Hepatocyte (in vitro differentiated cells): ENCODE measurements around the gene HBG1. TPM values are rescaled to one million over a fixed set of nuclear protein-coding genes. Genes with fewer than 3 reads are reported as not detected.

Experiments used
- DNase-seq: peaks from one replicate; pipeline ENCODE4 v3.0.0-alpha.2; 2016; ENCODE audit warnings: low spot score
- H2AFZ ChIP-seq: fragments of 200-600 bp; sonication (generic); 2 replicates; pipeline ENCODE4 v1.6.0; 2016; ENCODE audit warnings: antibody characterized with exemption, mild to moderate bottlenecking
- H3K27ac ChIP-seq: fragments of 200-600 bp; sonication (generic); 2 replicates; pipeline ENCODE4 v1.5.1; 2016; ENCODE audit warnings: mild to moderate bottlenecking
- H3K27me3 ChIP-seq: fragments of 200-600 bp; sonication (generic); 2 replicates; pipeline ENCODE4 v1.6.1; 2016
- H3K36me3 ChIP-seq: fragments of 200-600 bp; sonication (generic); replicated peaks from 2 replicates; pipeline ENCODE4 v1.5.1; 2016; ENCODE audit warnings: low read depth; ENCODE audit not compliant: insufficient read depth
- H3K4me1 ChIP-seq: fragments of 200-600 bp; sonication (generic); 2 replicates; pipeline ENCODE4 v1.5.1; 2016; ENCODE audit warnings: mild to moderate bottlenecking, moderate library complexity; ENCODE audit not compliant: insufficient read depth
- H3K4me2 ChIP-seq: fragments of 200-600 bp; sonication (generic); 2 replicates; pipeline ENCODE4 v1.6.0; 2016
- H3K4me3 ChIP-seq: fragments of 200-600 bp; sonication (generic); 2 replicates; pipeline ENCODE4 v1.5.1; 2016; ENCODE audit warnings: mild to moderate bottlenecking
- H3K79me2 ChIP-seq: fragments of 200-600 bp; sonication (generic); 2 replicates; pipeline ENCODE4 v1.6.0; 2017; ENCODE audit warnings: mild to moderate bottlenecking
- H3K9me2 ChIP-seq: fragments of 200-600 bp; sonication (generic); replicated peaks from 2 replicates; pipeline ENCODE4 v1.6.0; 2017; ENCODE audit warnings: mild to moderate bottlenecking; ENCODE audit not compliant: insufficient read depth
- H3K9me3 ChIP-seq: fragments of 200-600 bp; sonication (generic); 2 replicates; pipeline ENCODE4 v1.5.1; 2016; ENCODE audit warnings: low read depth, mild to moderate bottlenecking
- H4K20me1 ChIP-seq: fragments of 200-600 bp; sonication (generic); 2 replicates; pipeline ENCODE4 v1.6.0; 2016; ENCODE audit warnings: mild to moderate bottlenecking; ENCODE audit not compliant: insufficient read depth, poor library complexity, severe bottlenecking
- CTCF ChIP-seq: fragments of 200-600 bp; sonication (generic); IDR thresholded peaks from 2 replicates; pipeline ENCODE4 v1.5.1; 2016; ENCODE audit warnings: antibody characterized with exemption, mild to moderate bottlenecking; ENCODE audit not compliant: poor library complexity
- EZH2 ChIP-seq: fragments of 200-600 bp; sonication (generic); IDR thresholded peaks from 2 replicates; pipeline ENCODE4 v1.6.1; 2016; ENCODE audit warnings: antibody characterized with exemption, mild to moderate bottlenecking, borderline replicate concordance
- EZH2phosphoT487 ChIP-seq: fragments of 200-600 bp; sonication (generic); IDR thresholded peaks from one replicate; pipeline ENCODE4 v1.6.1; 2018; ENCODE audit warnings: antibody characterized with exemption, mild to moderate bottlenecking, low read depth, moderate library complexity; ENCODE audit not compliant: unreplicated experiment, severe bottlenecking
- WGBS: methylation state at CpG from one replicate; pipeline ENCODE4 v1.1.6; 2016; ENCODE audit warnings: low lambda C conversion rate; ENCODE audit errors: missing lambda C conversion rate; 5-methylcytosine and 5-hydroxymethylcytosine counted together
- polyA plus RNA-seq: library from polyadenylated mRNA; unstranded; fragments of >200 nt; fragmentation: Nextera tagmentation; extraction: Ambion mirVana; gene quantifications from 2 replicates; pipeline ENCODE4 v1.2.1, GENCODE V29; 2016
- total RNA-seq: library from RNA; depleted of rRNA; stranded (reverse); fragments of >200 nt; gene quantifications from 2 replicates; pipeline ENCODE4 v1.2.3, GENCODE V29; 2014

The HBG1 gene
- total and polyA plus RNA-seq, 2 experiments from 2014 or later, result not detected

DNA sequence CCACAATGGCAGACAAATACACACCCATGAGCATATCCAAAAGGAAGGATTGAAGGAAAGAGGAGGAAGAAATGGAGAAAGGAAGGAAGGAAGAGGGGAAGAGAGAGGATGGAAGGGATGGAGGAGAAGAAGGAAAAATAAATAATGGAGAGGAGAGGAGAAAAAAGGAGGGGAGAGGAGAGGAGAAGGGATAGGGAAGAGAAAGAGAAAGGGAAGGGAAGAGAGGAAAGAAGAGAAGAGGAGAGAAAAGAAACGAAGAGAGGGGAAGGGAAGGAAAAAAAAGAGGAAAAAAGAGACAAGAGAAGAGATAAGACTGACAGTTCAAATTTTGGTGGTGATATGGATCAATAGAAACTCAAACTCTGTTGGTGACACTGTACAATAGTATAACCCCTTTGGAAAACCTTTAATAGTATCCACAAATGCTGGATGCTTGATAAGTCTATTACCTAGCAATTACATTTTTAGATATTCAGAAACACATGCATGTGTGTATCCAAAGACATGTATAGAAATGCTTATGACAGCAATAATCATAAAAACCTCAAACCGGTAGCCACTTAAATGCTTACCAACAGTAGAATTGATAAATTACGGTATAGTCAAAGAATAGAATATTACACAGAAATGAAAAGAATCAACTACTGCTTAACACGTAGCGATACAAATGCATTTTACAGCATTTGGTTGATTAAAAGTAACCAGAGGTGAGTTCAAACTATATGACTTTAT lies 14.1 kb downstream of the HBG1 start:
- no peak overlapping the region for H3K4me3 ChIP-seq
- H3K9me3 ChIP-seq, result no peaks in the 10 kb centered on the region
- H3K4me2 ChIP-seq, result no peak overlapping the region
- no peaks in the 10 kb centered on the region for H3K27me3 ChIP-seq
- no peak overlapping the region for H3K27ac ChIP-seq
- no peaks in the 10 kb centered on the region for H3K4me1 ChIP-seq
- WGBS, result 96% methylated on average over 5 of the region's 5 CpGs
- no peaks in the 10 kb centered on the region for H3K36me3 ChIP-seq
- no peak for DNase-seq
- no peaks in the 10 kb centered on the region for H4K20me1 ChIP-seq
- H3K79me2 ChIP-seq, result no peaks in the 10 kb centered on the region
- H3K9me2 ChIP-seq, result no peaks in the 10 kb centered on the region
- no peak overlapping the region for H2AFZ ChIP-seq
- TF ChIP-seq EZH2phosphoT487, result no peak

DNA sequence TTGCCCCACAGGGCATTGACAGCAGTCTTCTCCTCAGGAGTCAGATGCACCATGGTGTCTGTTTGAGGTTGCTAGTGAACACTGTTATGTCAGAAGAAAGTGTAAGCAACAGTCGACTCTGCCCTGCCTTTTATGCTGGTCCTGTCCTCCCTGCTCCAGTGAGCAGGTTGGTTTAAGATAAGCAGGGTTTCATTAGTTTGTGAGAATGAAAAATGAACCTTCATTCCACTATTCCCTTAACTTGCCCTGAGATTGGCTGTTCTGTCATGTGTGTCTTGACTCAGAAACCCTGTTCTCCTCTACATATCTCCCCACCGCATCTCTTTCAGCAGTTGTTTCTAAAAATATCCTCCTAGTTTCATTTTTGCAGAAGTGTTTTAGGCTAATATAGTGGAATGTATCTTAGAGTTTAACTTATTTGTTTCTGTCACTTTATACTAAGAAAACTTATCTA lies 15.2 kb downstream of the HBG1 start, which contains the start of gene HBD:
Gene HBD, minus strand, starts transcription at position 103 of the 454 bp plus-strand sequence. Its CDS starts 50 bp downstream, at position 53.
- H3K79me2 ChIP-seq, result no peaks in the 10 kb centered on the region
- H3K36me3 ChIP-seq, result no peaks in the 10 kb centered on the region
- no peaks in the 10 kb centered on the region for H3K9me3 ChIP-seq
- H3K27ac ChIP-seq, result no peak within 1 kb of the TSS
- H3K4me1 ChIP-seq, result no peaks in the 10 kb centered on the region
- no peak within 1 kb of the TSS for H2AFZ ChIP-seq
- WGBS, result 69% methylated on average over 2 of the region's 2 CpGs
- no peak within 1 kb of the TSS for H3K4me2 ChIP-seq
- H3K27me3 ChIP-seq, result no peaks in the 10 kb centered on the region
- DNase-seq, result no peak
- H3K4me3 ChIP-seq, result no peak within 1 kb of the TSS
- no peaks in the 10 kb centered on the region for H3K9me2 ChIP-seq
- TF ChIP-seq CTCF (no peak), EZH2 (no peak), EZH2phosphoT487 (no peak)
- no peaks in the 10 kb centered on the region for H4K20me1 ChIP-seq

DNA sequence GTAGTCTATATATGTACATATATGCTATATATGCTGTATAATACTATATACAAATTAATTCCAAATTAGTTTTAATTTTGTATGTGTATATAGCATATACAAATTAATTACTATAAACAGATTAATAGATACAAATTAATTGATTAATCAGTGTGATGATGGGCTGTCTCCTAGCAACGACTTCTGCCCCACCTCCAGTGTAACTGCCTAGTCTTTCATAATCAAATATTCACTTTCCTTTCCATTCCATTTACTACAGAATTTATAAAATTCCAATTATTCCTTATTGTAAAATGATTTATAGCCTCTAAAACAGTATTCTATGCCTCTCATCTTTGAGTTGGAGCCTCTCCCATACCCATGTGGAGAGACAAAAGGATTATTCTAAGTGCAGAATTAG lies 16.4 kb downstream of the HBG1 start:
- 86% methylated on average over 1 of the region's 1 CpG for WGBS
- H3K4me3 ChIP-seq, result no peak overlapping the region

More for the DNA sequence above, 16.4 kb downstream of the HBG1 start:
- Histone ChIP-seq H2AFZ (no peak overlapping the region), H3K27me3 (no peaks in the 10 kb centered on the region), H3K4me1 (no peaks in the 10 kb centered on the region), H3K9me3 (no peaks in the 10 kb centered on the region), H3K4me2 (no peak overlapping the region), H4K20me1 (no peaks in the 10 kb centered on the region), H3K79me2 (no peaks in the 10 kb centered on the region), H3K9me2 (no peaks in the 10 kb centered on the region), H3K36me3 (no peaks in the 10 kb centered on the region), H3K27ac (no peak overlapping the region)
- no peak for DNase-seq
- no peak for TF ChIP-seq EZH2
- no peak for TF ChIP-seq CTCF
- no peak for TF ChIP-seq EZH2phosphoT487
